HCEC 1CT (cell line): ENCODE data around the gene ZDHHC4.

Source experiments
- DNase-seq: peaks from one replicate; pipeline ENCODE4 v3.0.0-alpha.2; 2017

The ZDHHC4 gene

DNA sequence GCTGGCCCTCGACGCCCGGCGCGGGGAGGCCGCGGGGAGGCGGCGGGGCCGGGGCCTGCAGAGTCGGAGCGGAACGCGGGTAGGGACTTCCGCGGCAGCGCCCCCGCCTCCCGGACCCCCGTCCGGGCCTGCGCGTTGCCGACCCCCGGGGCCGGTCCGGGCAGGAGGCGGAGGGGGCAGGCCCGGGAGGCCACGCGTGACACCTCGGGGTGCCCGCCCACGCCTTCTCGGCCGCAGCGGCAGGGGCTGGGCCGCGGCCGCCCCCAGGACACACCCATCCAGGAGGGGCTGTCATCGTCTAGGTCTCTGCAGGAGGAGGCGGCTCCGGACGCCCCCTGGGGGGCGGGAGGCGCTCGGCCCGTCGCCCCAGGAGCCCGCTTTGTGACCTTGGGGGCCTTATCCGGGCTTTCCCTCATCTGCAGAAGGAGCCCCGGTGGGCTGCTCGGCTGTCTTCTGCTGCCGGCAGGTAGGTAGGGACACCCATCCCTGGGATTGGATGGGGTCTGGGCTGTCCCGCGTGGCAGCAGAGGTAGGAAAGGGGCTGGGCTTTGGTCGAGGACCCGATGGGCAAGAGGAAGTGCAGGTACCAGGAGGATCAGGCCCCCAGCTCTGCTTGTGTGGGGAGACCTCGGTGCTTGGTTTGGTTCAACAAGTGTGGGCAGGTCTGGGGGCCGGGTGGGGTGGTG lies 60.4 kb downstream of the ZDHHC4 start:
- no peak for DNase-seq
